ENCODE results near the gene CCDC154.

GRCh38 chr16:1492923-1493745 is 48.8 kb upstream of the CCDC154 start, which contains the start of gene TELO2:
- no peak for TF ChIP-seq FOXM1 (IDR thresholded peaks at IDR 0.05; ENCODE audit: borderline replicate concordance)
- TF ChIP-seq L3MBTL2 (conservative IDR thresholded peaks at IDR 0.05), result peak; percentile 89
- TF ChIP-seq FOXK2 (IDR thresholded peaks at IDR 0.05), result no peak
- TF ChIP-seq BHLHE40 (IDR thresholded peaks at IDR 0.05; ENCODE audit: borderline replicate concordance), result no peak
- TF ChIP-seq TARDBP (IDR thresholded peaks at IDR 0.05), result no peak
- TF ChIP-seq SP1 (IDR thresholded peaks at IDR 0.05), result no peak
- no peak for TF ChIP-seq ELF4 (IDR thresholded peaks at IDR 0.05)
- no peak for TF ChIP-seq FOXA1 (IDR thresholded peaks at IDR 0.05)
- no peak for TF ChIP-seq ZNF384 (IDR thresholded peaks at IDR 0.05)
- TF ChIP-seq PKNOX1 (IDR thresholded peaks at IDR 0.05), result no peak
- no peak for TF ChIP-seq LEF1 (IDR thresholded peaks at IDR 0.05; ENCODE audit: borderline replicate concordance)
- no peak for TF ChIP-seq HDGF (IDR thresholded peaks at IDR 0.05; ENCODE audit: borderline replicate concordance)

All from HEK293T (cell line).